HG03175 (cell line): ENCODE measurements around the gene AANAT.

ENCODE experiments used
- ATAC-seq: cut with Tn5 transposase; IDR thresholded peaks from one replicate; pipeline ENCODE4 v1.9.1; 2021; ENCODE audit warnings: mild to moderate bottlenecking, moderate library complexity; ENCODE audit not compliant: unreplicated experiment

Gene AANAT

GRCh38 chr17:76485569-76485968 is 18.2 kb downstream of the AANAT start:
- ATAC-seq: no peak

GRCh38 chr17:76487451-76488192 is 20.2 kb downstream of the AANAT start:
- no peak for ATAC-seq

- ATAC-seq: no peak
These were observed 22.8 kb downstream of the AANAT start for GRCh38 chr17:76490112-76490710.

GRCh38 chr17:76491271-76492122 is 24.1 kb downstream of the AANAT start:
- no peak for ATAC-seq

- peak; percentile 33 for ATAC-seq
These were observed 25.0 kb downstream of the AANAT start for GRCh38 chr17:76492123-76492988.

- peak; percentile 43 for ATAC-seq
These were observed 25.6 kb downstream of the AANAT start for GRCh38 chr17:76492989-76493501.

- ATAC-seq: peak; percentile 11
These were observed 26.2 kb downstream of the AANAT start for GRCh38 chr17:76493505-76494167.

- ATAC-seq: no peak
These were observed 28.4 kb downstream of the AANAT start for GRCh38 chr17:76495663-76496400.

- ATAC-seq: no peak
These were observed 29.1 kb downstream of the AANAT start for GRCh38 chr17:76496464-76496863.

GRCh38 chr17:76497699-76497978 is 30.2 kb downstream of the AANAT start:
- no peak for ATAC-seq

- no peak for ATAC-seq
These were observed 30.8 kb downstream of the AANAT start for GRCh38 chr17:76497979-76498875.

GRCh38 chr17:76498876-76499251 is 31.5 kb downstream of the AANAT start:
- ATAC-seq: no peak

GRCh38 chr17:76499267-76499667 is 31.9 kb downstream of the AANAT start:
- no peak for ATAC-seq

GRCh38 chr17:76500074-76500746 is 32.8 kb downstream of the AANAT start:
- no peak for ATAC-seq

GRCh38 chr17:76500747-76501017 is 33.3 kb downstream of the AANAT start:
- peak; percentile 11 for ATAC-seq

GRCh38 chr17:76501018-76501826 is 33.8 kb downstream of the AANAT start, which contains the start of gene RHBDF2:
Gene RHBDF2 (minus strand): TSS chr17:76501423. CDS start chr17:76481524, 19,899 bp downstream.
- peak; percentile 71 for ATAC-seq

GRCh38 chr17:76501827-76502307 is 34.5 kb downstream of the AANAT start:
- ATAC-seq: no peak
